ENCODE results near the gene PTPRC.
A peak's percentile ranks its signal among the peaks of the same experiment; 100 is the strongest.

Gene PTPRC

DNA sequence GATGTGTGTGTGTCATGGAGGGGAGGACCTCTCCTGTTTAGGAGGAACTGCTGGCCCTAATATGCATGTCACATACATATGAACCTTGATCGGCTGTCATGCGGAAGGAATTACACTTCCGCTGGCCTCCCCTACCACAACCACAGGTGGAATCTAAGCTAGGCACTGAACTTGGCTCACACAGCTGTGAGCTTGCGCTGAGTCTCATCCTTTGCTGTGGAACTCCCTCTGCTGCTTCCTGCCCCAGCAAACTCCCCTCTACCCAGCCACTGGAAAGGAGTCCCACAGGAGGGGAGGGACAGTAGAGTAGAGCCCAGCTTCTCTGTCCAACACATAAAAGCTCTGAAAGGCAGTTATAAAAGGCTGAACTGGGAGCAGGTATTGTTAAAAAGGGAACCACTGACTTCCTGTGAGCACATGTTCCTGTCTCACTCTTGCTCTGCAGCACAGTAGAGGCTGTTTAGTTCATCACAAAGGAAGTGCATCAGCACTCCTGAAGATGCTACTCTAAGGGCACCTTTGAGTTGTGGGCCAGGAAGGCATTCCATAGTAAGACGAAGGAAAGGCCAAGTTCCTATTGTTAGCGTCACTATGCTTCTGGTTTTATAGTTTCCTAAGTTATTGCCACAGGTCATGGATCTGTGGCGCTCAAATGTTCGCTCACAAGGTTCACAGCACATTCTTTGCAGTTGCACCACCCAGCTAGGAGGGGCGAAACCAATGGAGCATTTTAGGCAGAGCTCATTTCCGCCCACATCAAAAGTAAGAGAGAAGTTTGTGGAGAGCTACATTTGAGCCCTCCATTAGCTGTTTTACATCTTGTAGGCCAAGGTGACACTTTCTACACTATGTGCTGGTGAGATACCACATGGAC lies 17.7 kb upstream of the PTPRC start:
- DNase-seq = peak in 1 of 4 experiments; percentile 17

DNA sequence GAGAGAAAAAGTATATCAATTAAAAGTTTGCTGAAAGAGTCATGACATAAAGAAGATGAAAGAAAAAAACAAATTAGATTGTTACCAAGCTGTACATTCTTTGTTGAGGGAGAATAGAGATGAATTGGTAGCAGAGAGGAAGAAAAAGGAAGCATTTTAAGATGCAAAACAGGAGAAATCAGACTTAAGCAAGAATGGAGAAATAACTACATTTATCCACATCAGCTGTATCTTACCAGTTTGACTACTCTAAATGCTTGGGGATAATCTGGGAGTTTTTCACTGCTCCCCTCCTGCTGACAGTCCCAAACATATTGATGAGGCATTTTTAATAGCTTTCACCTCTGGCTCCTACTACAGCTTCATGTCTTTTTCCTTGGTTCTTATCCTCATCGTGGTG lies 16.8 kb upstream of the PTPRC start:
- no peak for DNase-seq

DNA sequence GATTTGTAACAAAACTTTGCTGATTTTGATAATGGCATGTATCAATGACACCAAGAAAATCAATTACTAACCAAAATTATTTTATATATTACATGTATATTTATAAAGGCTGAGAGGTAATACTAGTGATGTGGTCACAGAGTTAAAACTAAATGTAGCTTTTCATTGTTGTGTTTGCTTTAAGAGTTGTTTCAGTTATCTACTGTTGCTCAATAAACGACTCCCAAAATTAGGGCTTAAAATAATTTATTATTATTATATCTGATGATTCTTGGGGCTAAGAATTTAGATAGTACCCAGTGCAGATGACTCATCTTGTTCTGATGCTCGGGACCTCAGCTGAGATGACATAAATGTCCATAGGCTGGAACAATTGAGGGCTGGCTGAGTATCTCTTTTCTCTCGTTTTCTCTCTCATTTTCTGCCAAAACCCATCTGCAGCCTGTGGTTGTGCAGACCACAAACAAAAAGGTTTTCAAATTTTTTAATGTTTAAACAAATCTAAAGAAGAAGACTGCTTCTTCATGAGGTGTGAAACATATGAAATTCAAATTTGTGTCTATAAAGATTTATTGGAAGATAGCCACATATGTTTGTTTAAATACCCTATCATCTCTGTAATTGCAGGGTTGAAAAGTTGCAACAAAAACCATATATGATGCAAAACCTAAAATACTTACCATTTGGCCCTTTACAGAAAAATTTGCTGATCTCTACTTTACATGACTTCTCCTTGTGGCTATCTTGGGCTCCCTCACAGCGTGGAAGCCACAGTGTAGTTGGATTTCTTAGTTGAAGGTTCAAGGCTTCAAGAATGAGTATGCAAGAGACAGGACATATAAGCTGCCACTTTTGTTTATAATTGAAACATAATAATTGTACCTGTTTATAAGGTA lies 14.8 kb upstream of the PTPRC start:
- no peak for DNase-seq

DNA sequence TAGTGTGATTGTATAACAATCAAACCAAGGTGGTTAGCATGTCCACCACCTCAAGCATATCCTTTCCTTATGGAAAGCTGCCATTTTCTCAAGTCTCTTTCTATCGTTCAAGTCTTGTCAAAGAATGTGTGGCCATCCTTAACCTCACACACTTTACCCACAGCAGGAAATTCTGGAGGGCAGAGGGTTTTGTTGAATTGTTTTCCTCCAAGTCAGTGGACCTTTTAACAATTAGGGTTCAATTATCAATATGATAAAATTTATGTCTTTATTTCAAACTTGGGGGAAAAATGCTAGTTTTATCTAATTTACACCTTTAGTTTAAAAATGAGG lies 14.2 kb upstream of the PTPRC start:
- no peak for DNase-seq

DNA sequence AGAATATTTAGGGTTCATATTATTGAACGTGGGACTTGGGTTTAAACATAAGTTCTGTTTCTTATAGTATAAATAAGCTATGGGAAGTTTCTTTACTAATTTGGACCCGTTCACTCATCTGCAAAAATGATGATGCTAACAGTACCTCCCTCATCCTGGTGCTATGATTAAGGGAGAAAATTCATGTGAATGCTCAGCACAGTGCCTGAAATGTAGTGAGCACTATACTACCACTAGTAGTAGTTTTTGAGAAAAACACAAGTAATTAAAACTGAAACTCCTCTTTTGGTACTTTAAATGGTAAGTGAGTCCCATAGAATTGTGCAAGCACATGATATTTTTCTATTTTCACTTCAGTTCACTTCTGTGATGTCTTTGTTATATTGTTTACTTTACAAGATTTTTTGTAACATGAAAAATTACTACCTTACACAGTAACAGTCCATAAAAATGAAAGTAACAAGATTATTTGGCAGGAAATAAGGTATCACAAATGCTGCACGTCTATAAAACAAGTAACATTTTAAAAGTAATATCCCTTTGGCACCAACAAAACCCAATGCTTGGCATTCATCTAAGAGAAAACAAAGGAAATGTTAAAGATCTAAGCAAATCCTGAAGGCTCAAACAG lies 11.3 kb upstream of the PTPRC start:
- DNase-seq = no peak

DNA sequence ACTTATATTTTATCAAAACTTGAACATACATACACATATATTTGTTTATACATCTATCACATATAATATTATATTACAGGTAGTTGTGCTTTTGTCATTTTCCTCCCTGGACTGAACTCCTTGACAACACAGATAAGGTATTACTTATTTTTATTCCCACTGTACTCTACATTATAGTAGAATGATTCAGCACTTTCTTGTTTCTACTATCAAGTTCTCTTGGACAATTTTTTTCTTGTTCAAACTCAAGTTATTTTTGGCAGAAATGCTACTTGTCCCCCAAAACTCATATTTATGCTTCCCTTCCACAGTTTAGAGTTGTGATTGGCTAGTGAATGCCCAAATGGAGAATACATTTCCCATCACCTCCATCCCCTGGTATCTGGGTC lies 10.8 kb upstream of the PTPRC start:
- no peak for DNase-seq

DNA sequence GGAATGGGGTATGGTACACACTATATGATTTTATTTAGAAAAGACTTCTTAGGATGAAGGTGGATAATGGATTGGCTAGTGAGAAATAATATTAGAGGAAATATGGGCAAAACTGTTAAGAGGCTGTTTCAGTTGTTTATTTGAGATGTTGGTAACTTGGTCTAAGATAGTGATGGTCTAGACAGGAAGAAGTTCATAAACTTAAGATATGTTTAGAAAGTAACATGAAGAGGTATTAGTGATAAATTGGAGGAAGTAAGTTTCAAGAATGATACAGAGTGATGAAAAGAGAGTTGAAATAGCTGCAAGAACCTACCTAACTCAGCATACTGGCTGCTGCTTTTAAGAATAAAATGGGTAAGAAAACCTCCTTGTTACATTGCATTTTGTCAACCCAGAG lies 9.2 kb upstream of the PTPRC start:
- DNase-seq = no peak

DNA sequence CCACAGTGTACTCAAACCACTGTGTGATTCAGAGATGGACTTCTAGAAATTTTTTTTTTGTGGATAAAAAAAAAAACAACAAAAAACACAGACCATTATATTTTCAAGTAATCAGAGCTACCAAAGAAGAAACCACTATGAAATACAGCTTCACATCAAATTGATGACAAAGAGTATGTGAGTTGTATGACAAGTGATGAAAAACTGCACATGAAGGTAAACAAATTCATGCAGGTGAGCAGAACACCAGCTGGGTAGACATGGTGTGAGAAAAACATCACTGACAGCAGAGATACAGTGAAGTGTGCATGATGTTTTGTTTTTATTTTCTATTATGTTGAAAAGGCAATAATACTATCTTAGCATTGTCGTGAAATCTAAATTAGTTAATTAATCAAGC lies 8.0 kb upstream of the PTPRC start:
- no peak for DNase-seq

DNA sequence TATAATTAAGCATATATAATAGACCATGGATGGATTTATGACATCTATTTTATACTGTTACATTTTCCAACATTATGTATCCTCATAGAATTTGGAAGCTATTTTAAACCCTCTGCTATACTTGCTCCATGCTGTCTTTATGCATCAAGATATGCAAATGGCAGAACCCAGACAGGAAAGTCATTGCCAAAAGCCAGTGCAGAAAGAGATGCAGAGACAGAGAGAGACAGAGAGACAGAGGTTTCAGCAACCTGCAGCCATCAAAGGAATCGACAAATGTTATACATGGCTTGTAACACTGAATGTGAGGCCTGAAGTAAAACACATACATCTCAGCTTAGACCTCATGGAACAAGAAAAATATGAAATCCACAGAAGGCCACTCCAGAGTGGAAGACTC lies 7.5 kb upstream of the PTPRC start:
- DNase-seq = no peak

DNA sequence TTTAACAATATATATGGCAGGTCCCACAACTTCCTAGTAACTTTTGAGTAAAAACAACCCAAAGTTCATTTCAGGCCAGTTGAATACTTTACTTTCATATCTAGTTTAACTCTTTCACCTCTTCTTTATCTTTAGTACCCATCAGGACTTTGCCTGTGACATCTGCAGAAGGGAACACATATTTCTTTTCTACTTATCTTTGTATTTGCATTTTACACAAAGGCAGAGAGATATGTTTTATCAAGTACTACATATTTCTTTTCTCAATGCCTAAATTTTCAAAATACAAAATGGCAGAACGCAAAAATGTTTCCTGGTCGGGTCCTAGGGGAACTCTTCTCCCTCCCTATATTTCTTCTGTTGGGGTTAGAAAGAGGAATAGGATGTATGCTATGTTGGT lies 6.8 kb upstream of the PTPRC start:
- DNase-seq = no peak

DNA sequence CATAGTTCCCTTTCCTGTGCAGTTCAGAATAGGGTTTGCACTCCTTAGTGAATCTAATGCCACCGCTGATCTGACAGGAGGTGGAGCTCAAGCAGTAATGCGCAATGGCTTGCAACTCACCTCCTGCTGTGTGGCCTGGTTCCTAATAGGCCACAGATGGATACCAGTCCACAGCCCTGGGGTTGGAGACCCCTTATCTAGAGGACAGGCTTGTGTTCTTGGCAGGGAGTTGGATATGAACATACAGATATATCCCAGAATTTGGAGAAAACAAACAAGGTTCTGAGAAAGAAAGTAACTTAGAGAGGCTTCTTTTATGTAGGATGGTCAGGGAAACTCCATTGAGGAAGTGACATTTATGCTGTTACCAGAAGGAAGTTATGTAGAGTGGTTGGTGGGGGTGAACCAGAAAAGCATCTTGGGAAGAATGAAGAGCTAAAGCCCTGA lies 5.1 kb upstream of the PTPRC start:
- DNase-seq = no peak

DNA sequence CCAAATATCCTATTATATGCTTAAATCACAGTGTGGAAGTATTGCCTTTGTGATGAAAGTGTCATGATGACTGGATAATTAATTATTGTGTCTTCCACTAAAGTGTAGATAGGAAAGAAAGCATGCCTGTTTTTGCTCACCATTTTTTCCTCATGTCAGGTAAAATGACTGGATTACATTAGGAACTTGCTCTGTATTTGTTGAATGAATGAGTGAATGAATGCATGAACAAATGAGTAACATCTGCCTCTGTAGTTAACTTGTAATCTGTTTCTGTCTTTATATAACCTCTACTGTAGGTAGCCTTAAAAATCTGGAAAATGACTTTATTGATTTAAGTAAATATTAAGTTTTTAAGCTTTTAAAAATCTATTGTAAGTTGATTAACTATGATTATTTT lies 2.9 kb upstream of the PTPRC start:
- DNase-seq = no peak

DNA sequence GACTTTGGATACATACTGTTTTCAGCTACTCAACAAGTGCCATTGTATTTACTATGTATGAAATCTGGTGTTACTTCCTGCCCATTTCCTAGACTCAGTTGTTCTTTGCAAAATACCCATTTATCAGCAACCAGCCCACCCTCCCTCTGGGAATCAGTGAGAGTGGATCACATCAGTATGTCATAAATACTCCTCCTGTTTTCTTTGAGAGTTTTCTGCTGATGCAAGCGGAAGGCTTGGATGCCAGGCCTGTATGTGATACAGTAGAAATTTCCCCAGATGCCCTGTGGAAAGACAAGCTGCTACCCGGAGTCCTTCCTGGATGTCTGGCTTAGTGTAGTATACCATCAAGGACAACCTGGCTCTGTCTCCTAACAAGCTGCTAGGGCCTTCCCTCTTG lies 2.4 kb upstream of the PTPRC start:
- DNase-seq = no peak

DNA sequence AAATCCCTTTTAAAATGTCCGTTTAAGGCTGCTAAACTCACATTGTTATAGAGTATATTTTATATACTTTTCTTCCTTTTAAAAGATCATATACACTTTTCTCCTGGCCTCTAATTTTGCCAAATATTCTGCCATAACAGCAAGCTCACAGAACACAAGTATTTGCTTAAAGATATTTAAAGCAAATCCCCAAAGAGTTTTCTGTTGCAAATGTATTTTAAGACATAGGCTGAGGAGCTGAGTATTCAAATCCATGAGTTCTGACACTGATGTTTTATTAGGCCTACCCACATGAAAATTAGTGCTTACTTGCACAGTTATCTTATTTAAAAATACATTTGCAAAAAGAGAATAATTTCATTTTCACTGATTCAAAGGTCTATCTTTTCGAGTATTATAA lies 1.7 kb upstream of the PTPRC start:
- DNase-seq = no peak

DNA sequence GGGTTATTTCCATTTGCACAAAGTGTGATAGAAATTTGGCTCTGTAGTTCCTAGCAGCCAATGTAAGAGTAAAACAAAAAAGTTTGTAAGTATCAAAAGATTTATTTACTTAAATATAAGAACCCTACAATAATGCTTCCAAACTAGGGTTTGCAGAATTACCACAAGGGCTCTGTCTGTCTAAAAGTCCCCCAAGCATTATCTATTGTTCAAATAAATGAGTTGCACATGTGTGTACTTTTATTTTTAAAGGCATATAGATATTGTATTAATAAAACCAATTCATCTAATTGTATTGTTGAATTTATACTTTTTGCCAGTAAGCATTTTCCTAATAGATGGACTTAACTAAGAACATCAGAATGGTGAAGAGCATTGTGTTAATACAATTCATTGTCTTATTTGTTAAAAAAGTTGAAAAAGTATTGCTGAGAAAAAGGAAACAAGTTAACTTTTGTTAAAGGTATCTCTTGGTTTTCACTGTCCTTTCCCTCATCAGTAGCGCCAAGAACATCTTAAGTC lies 863 bp upstream of the PTPRC start:
- no peak for DNase-seq

DNA sequence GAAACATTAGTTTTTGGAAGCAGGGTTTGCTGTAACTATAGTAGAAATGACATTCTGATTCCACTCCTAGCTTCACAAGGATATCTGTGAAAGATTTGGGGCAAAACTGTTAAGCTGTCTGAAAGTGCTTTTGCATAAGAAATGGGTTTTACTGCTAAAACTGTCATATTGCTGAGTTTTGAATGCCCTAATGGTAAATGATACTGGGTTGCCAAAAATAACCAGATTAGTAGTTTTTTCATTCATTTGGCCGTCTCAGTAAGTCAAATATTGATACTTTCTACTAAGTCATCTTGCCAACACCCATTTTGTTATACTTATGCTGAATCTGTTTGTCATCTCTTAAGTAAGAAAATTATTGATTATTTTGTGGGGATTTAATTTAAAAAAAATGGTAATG lies 399 bp upstream of the PTPRC start:
- DNase-seq = no peak

DNA sequence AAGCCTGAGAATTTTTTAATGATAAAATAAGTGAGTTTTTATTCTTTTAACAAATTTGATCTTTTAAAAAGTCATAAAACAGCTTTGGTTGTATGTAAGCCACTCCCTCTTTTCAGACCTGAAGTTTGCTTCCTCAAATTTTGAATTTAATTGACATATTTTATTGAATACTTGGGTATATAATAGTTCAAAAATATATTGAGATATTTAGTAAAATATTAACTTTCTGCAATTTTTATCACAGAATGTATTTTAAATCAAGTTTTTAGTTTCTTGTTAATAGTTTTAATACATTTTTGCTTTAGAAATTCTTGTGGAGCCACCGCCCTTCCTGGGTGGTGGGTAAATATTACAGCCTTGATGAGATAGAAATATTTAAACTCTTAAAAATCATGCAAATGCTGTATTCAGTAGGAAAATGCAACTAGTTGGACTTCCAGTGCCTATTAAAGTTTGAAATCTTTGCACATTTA lies 867 bp downstream of the PTPRC start:
- no peak for DNase-seq

DNA sequence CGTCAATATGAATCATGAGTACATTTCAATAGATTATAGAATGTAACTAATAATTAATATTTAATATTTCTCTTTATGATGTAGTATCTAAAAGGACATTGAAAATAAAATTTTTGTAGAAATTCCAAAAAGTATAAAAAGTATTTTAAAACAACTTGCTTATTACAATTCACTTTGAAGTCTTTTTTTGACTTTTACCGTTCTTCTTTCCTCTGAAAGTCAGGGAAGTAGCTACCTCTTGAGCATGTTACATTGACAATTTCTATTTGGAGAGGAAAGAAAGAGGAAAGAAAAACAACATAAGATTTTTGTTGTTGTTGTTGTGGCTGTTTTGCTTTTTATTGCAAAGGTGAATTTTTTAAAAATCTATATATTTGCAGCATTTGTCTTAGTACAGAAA lies 1.3 kb downstream of the PTPRC start:
- DNase-seq = no peak

DNA sequence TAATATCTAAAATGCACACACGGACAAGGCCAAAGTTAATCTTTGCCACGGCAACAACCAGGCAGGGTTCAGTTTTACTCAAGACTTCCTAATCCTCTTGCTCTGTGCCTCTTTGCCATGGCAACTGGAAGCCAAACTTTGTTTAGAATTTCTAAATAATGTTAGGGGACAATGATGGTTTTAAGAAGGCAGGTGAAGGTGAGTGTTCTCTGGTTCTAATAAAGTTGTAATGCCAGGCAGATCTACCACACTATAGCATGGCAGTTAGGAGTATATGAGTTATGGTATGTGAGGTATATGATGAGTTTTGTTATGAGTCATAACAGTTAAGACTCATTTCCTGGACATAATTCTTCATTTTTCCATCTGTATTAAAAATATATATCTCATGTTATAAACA lies 2.7 kb downstream of the PTPRC start:
- DNase-seq = no peak

DNA sequence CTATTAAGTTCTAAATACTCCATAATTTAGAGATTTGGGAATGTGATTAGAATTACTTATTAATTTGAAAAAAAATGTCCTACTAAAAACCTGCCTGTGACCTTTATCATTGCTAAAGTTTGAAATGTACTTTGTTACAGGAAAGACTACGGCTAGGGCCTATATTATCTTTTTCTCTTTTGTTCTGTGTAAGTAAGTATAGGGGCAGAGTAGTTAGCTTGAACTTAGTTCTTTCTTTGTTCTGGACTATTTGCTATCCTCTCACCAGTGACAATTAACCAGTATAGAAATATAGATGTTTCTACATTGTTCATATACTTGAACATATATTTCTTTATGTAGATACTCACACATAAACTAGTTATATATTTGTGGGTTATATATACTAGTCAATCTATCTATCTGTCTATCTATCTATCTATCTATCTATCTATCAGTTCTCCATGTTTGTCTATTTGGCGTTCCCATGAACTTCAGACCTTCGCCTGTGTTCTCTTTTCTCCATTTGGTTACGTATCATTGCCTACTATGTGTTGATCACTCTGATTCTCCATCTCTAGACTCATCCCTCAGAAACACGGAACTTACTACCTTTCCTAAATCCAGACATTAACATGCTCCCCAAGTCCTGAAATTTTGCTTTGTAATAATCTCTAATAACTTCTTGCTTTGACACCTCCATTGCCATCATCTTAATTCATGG lies 3.3 kb downstream of the PTPRC start:
- no peak for DNase-seq

DNA sequence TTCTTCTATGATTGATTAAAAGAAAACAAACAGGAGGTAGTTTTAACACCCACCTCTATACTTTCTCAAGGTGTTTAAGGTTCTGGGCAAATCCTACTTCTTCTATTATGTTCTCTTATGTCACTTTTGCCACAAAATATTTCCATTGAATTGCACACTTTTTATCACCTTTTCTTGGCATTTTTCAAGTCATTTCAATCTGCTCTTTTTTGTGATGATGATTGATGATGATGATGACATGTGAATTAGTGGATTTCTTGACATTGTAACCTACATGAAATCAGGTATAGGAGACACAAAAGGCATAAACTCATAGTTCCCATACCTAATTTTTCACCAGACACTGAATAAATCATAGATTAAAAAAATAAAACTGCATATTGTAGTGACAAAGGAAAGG lies 4.1 kb downstream of the PTPRC start:
- no peak for DNase-seq

DNA sequence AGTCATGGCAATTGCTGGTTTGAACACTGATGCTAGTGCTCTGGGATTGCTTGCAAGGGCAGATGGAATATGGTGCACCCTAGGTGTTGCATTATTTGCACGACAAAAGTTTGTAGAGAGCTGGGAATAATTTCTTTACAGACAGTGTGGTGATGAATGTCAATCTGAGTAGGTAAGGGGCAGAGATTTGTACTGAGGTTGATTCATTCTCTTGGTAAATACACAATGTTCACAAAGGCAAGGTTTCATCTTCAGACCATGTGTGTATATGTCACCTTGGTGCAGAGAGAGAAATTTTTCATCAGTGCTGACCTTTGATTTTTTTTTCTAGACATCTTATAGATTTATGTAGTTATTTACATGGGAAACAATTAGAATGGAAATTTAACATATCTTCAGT lies 5.0 kb downstream of the PTPRC start:
- no peak for DNase-seq

DNA sequence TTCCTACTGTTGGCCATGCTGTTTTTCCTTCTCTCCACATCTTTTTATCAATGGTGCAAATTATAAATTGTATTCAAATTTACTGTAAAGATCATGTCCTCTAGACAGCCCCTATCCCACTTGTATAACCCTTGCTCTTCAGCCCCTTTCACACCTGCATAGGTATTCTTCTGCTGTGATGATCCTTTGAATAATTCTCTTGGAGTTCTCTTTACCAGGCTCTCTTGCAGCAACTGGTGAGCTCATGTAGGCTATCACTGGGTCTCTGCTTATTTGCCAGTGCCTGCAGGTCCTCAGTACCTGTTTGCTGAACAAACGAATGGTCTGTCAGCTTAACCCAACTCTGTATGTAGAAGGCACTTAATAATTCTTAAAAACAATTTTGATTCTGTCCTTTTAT lies 8.2 kb downstream of the PTPRC start:
- no peak for DNase-seq

Measured in activated CD4-positive, CD25-positive, alpha-beta regulatory T cell (primary cell).